K562 (cell line): ENCODE results near the gene SAT2. TPM values are rescaled to one million over a fixed set of nuclear protein-coding genes. Genes with fewer than 3 reads are reported as not detected.
A peak's percentile ranks its signal among the peaks of the same experiment; 100 is the strongest.

Source experiments
- BCOR ChIP-seq: fragments of 450-650 bp; IDR thresholded peaks from 2 replicates; pipeline ENCODE4 v1.6.1; 2016
- CREBBP ChIP-seq: IDR thresholded peaks from one replicate; pipeline ENCODE4 v1.6.1; 2012; ENCODE audit warnings: low read depth, mild to moderate bottlenecking, control low read depth, inconsistent platforms, low read length
- GTF2E2 ChIP-seq: fragments of 200-800 bp; sonication (Bioruptor generic); IDR thresholded peaks from 2 replicates; pipeline ENCODE4 v1.6.1; 2016; ENCODE audit warnings: missing genetic modification characterization, missing compliant biosample characterization
- HDAC6 ChIP-seq: IDR thresholded peaks from 2 replicates; pipeline ENCODE4 v1.6.1; 2012; ENCODE audit warnings: low read depth, mild to moderate bottlenecking, control low read depth, inconsistent platforms, low read length, moderate library complexity
- HDGF ChIP-seq: fragments of 450-650 bp; IDR thresholded peaks from 2 replicates; pipeline ENCODE4 v1.6.1; 2016
- KDM1A ChIP-seq, 2 experiments: fragments of 450-650 bp; IDR thresholded peaks; 2 replicates each; pipeline ENCODE4 v1.6.1; 2016; ENCODE audit warnings: mild to moderate bottlenecking in 2 of 2
- KLF1 ChIP-seq: fragments of 450-650 bp; IDR thresholded peaks from 2 replicates; pipeline ENCODE4 v1.6.1; 2016; ENCODE audit warnings: missing genetic modification characterization, missing compliant biosample characterization
- MLX ChIP-seq, 2 experiments: fragments of 450-650 bp in 1 of 2; sonication (generic) in 1 of 2; formaldehyde crosslinking; conservative IDR thresholded peaks; 2 replicates each; pipeline versions ENCODE4 v1.4.0 to v1.8.1; 2020 to 2022; ENCODE audit warnings: mild to moderate bottlenecking in 1 of 2, missing genetic modification reagents in 1 of 2
- NCOR1 ChIP-seq: fragments of 450-650 bp; IDR thresholded peaks from 2 replicates; pipeline ENCODE4 v1.6.1; 2016; ENCODE audit warnings: mild to moderate bottlenecking, moderate library complexity
- TBL1XR1 ChIP-seq, 2 experiments: IDR thresholded peaks; 2 replicates each; pipeline ENCODE4 v1.6.1; 2012; ENCODE audit warnings: improper control_type of control experiment in 2 of 2, low read length in 2 of 2, mild to moderate bottlenecking in 1 of 2
- UBTF ChIP-seq, 2 experiments: IDR thresholded peaks; 2 replicates each; pipeline ENCODE4 v1.6.1; 2012; ENCODE audit warnings: improper control_type of control experiment in 2 of 2, low read depth in 2 of 2, low read length in 2 of 2, borderline replicate concordance in 1 of 2
- ZBTB1 ChIP-seq: sonication (generic); formaldehyde crosslinking; IDR thresholded peaks from 2 replicates; pipeline ENCODE4 v1.8.1; 2023; ENCODE audit warnings: missing genetic modification reagents, low read depth, mild to moderate bottlenecking, borderline replicate concordance
- ZBTB5 ChIP-seq: fragments of 450-650 bp; IDR thresholded peaks from 2 replicates; pipeline ENCODE4 v1.6.1; 2017; ENCODE audit warnings: antibody characterized with exemption
- ZNF282 ChIP-seq: sonication (generic); formaldehyde crosslinking; IDR thresholded peaks from 2 replicates; pipeline ENCODE4 v1.8.1; 2023; ENCODE audit warnings: missing genetic modification reagents
- ZNF592 ChIP-seq: fragments of 450-650 bp; IDR thresholded peaks from 2 replicates; pipeline ENCODE4 v1.6.1; 2017; ENCODE audit warnings: antibody characterized with exemption, mild to moderate bottlenecking
- ZSCAN32 ChIP-seq: fragments of 450-650 bp; formaldehyde crosslinking; IDR thresholded peaks from 2 replicates; pipeline ENCODE4 v1.4.0; 2020; ENCODE audit warnings: mild to moderate bottlenecking, moderate library complexity
- polyA plus RNA-seq, 8 experiments: library from polyadenylated mRNA; depleted of rRNA in 4 of 8; stranded (reverse) in 5 of 8; unstranded in 3 of 8; fragments of >200 nt; fragmentation: Nextera tagmentation in 2 of 8; fragmentation: Illumina TruSeq in 1 of 8; extraction: Ambion mirVana in 2 of 8; extraction: Trizol in 1 of 8; gene quantifications; 2 replicates each; pipeline versions ENCODE4 v1.2.1 to v1.2.3, GENCODE V29; 2011 to 2014; ENCODE audit warnings: inconsistent platforms in 1 of 8, missing spikeins in 1 of 8
- total RNA-seq, 7 experiments: library from RNA; depleted of rRNA in 6 of 7; stranded (reverse); fragments of >200 nt in 6 of 7; fragmentation: Illumina TruSeq in 2 of 7; extraction: Trizol in 2 of 7; gene quantifications; 2 replicates each; pipeline versions ENCODE4 v1.2.1 to v1.2.3, GENCODE V29; 2011 to 2021; ENCODE audit warnings: low replicate concordance in 1 of 7

Gene SAT2
- total and polyA plus RNA-seq, 9 of the 15 experiments (the other 6 are each of a cell fraction or from before 2014, with no cell fraction given), result 2.0 to 8.0 (median 5.3) TPM

- TF ChIP-seq ZNF282 (CRISPR knock-in tag) (0 out of 2 replicates have a peak, but pooled peaks have one; percentile 11), GTF2E2 (tag) (peak; percentile 98), NCOR1 (no peak), ZBTB5 (no peak), ZNF592 (peak; percentile 98), HDGF (0 out of 2 replicates have a peak, but pooled peaks have one; percentile 33), MLX (CRISPR knock-in tag; conservative IDR thresholded peaks at IDR 0.05) (no peak), TBL1XR1 (IDR thresholded peaks at IDR 0.05; ENCODE audit: low read length in 2 of 2) (0 out of 4 replicates have a peak, but pooled peaks of 1 of the 2 experiments have one; percentile 19), ZSCAN32 (CRISPR knock-in tag) (no peak), KLF1 (tag) (no peak), HDAC6 (no peak), BCOR (no peak), UBTF (IDR thresholded peaks at IDR 0.05; ENCODE audit: borderline replicate concordance in 1 of 2, low read depth in 2 of 2, low read length in 2 of 2) (no peak), ZBTB1 (no peak), CREBBP (no peak), KDM1A (IDR thresholded peaks at IDR 0.05) (peak in 1 of 2 experiments; percentile 38; a peak in 2 of 4 replicates)
Observed at GRCh38 chr17:7583253-7584109, 44.1 kb downstream of the SAT2 start, which contains the start of gene MPDU1 (continued).
